Naive thymus-derived CD4-positive, alpha-beta T cell (primary cell): ENCODE results near the gene DYNLT3. TPM values are rescaled to one million over a fixed set of nuclear protein-coding genes. Genes with fewer than 3 reads are reported as not detected.

Experiments used
- ATAC-seq: fragments of 150-1000 bp; cut with Tn5 transposase; 2 replicates; pipeline ENCODE4 v1.10.0; 2021; ENCODE audit warnings: mild to moderate bottlenecking, moderate library complexity
- CTCF ChIA-PET: fragments of 350-600 bp; sonication (Branson Sonifier 250); formaldehyde crosslinking; loops from one replicate; lab custom pipeline; 2021; ENCODE audit warnings: antibody characterized with exemption; lab: Charles Lee
- POLR2A ChIA-PET: fragments of 350-600 bp; sonication (Branson Sonifier 250); formaldehyde crosslinking; loops from one replicate; lab custom pipeline; 2021; ENCODE audit warnings: antibody characterized with exemption, inconsistent platforms; lab: Charles Lee
- DNase-seq, 9 donors: peaks; one replicate each; pipeline versions ENCODE4 v3.0.0 to v3.0.0-alpha.2; 2020 to 2022; ENCODE audit warnings: mixed read lengths in 1 of 9
- H3K27ac ChIP-seq: one replicate; pipeline ENCODE4 v1.7.0; 2013; ENCODE audit warnings: mild to moderate bottlenecking, low read depth, low read length, moderate library complexity
- H3K27me3 ChIP-seq, 2 donors: one replicate each; pipeline ENCODE4 v1.7.0; 2013; ENCODE audit warnings: low read length in 2 of 2, mild to moderate bottlenecking in 2 of 2, moderate library complexity in 2 of 2; ENCODE audit not compliant: control insufficient read depth in 2 of 2, insufficient read depth in 2 of 2
- H3K36me3 ChIP-seq, 3 experiments: 1 replicate in 2 of 3; 2 replicates in 1 of 3; pipeline ENCODE4 v1.7.0; 2013; ENCODE audit warnings: low read length in 3 of 3, mild to moderate bottlenecking in 3 of 3, moderate library complexity in 1 of 3; ENCODE audit not compliant: insufficient read depth in 3 of 3, control insufficient read depth in 2 of 3
- H3K4me1 ChIP-seq, 2 donors: one replicate each; pipeline ENCODE4 v1.7.0; 2013; ENCODE audit warnings: low read length in 2 of 2, mild to moderate bottlenecking in 2 of 2, moderate library complexity in 1 of 2; ENCODE audit not compliant: control insufficient read depth in 2 of 2, insufficient read depth in 2 of 2
- H3K4me3 ChIP-seq: 2 replicates; pipeline ENCODE4 v1.7.0; 2013; ENCODE audit warnings: mild to moderate bottlenecking, low read length
- H3K9me3 ChIP-seq, 3 experiments: 1 replicate in 2 of 3; 2 replicates in 1 of 3; pipeline ENCODE4 v1.7.0; 2013; ENCODE audit warnings: low read length in 3 of 3; ENCODE audit not compliant: control insufficient read depth in 2 of 3
- H3K27ac Mint-ChIP-seq, 9 donors: one replicate each; pipeline ENCODE4 v1.8.0; 2020 to 2022; ENCODE audit warnings: mixed read lengths in 9 of 9, mild to moderate bottlenecking in 8 of 9, moderate library complexity in 5 of 9, inconsistent platforms in 2 of 9
- H3K27me3 Mint-ChIP-seq, 5 donors: one replicate each; pipeline ENCODE4 v1.8.0; 2021 to 2022; ENCODE audit warnings: mixed read lengths in 5 of 5, mild to moderate bottlenecking in 1 of 5
- H3K36me3 Mint-ChIP-seq, 5 donors: one replicate each; pipeline ENCODE4 v1.8.0; 2020 to 2022; ENCODE audit warnings: mixed read lengths in 5 of 5, mild to moderate bottlenecking in 3 of 5, inconsistent platforms in 1 of 5
- H3K4me1 Mint-ChIP-seq, 7 donors: one replicate each; pipeline ENCODE4 v1.8.0; 2020 to 2022; ENCODE audit warnings: mixed read lengths in 7 of 7, mild to moderate bottlenecking in 3 of 7, inconsistent platforms in 1 of 7
- H3K4me3 Mint-ChIP-seq, 10 donors: one replicate each; pipeline ENCODE4 v1.8.0; 2020 to 2022; ENCODE audit warnings: mild to moderate bottlenecking in 10 of 10, mixed read lengths in 10 of 10, moderate library complexity in 6 of 10, inconsistent platforms in 2 of 10
- H3K9me3 Mint-ChIP-seq, 11 donors: one replicate each; pipeline ENCODE4 v1.8.0; 2020 to 2022; ENCODE audit warnings: mixed read lengths in 11 of 11, mild to moderate bottlenecking in 4 of 11, inconsistent platforms in 1 of 11, moderate library complexity in 1 of 11
- intact Hi-C, 2 donors: fragments of 100-400 bp; cut with micrococcal nuclease; formaldehyde crosslinking; loops; one replicate each; pipeline ENCODE4 v1.15.1; 2023
- polyA plus RNA-seq, 2 donors: library from polyadenylated mRNA; unstranded; fragments of 300-500 nt; fragmentation: Illumina TruSeq; gene quantifications; one replicate each; pipeline ENCODE4 v1.2.3, GENCODE V29; 2021
- total RNA-seq, 6 experiments: library from RNA in 5 of 6; stranded (reverse) in 5 of 6; gene quantifications; 1 replicate in 5 of 6; 2 replicates in 1 of 6; pipeline ENCODE4 v1.2.3 and lab custom pipeline; 2021 to 2026

The DYNLT3 gene
- total and polyA plus RNA-seq, 7 experiments from 2014 or later = 13.8 to 42.1 (median 25.8) TPM

- no peaks in the 10 kb centered on the region for H3K27me3 ChIP-seq
- peaks cover 0 to 4% (median 0%) of the 10 kb centered on the region in 5 donors for H3K36me3 Mint-ChIP-seq
- H3K4me3 Mint-ChIP-seq = no peak overlapping the region
- intact Hi-C loops = no loop called here
- H3K27ac Mint-ChIP-seq = no peak overlapping the region
- CTCF ChIA-PET = no interaction called here
- peaks cover 6 to 13% (median 10%) of the 10 kb centered on the region in 5 donors for H3K27me3 Mint-ChIP-seq
- no peak overlapping the region for H3K4me3 ChIP-seq
- POLR2A ChIA-PET = no interaction called here
- DNase-seq (no peak), ATAC-seq (no peak)
- H3K4me1 Mint-ChIP-seq = no peaks in the 10 kb centered on the region
- no peaks in the 10 kb centered on the region for H3K9me3 ChIP-seq
- peaks cover 0 to 5% (median 0%) of the 10 kb centered on the region in 11 donors for H3K9me3 Mint-ChIP-seq
- H3K4me1 ChIP-seq = no peaks in the 10 kb centered on the region
- H3K36me3 ChIP-seq = no peaks in the 10 kb centered on the region
- H3K27ac ChIP-seq = no peak overlapping the region
These were observed 35.8 kb upstream of the DYNLT3 start for GRCh38 chrX:37883196-37883595.

- H3K4me1 Mint-ChIP-seq = no peaks in the 10 kb centered on the region
- no peak for ATAC-seq
- H3K36me3 Mint-ChIP-seq = peaks cover 0 to 4% (median 0%) of the 10 kb centered on the region in 5 donors
- H3K4me3 Mint-ChIP-seq = no peak overlapping the region
- H3K9me3 ChIP-seq = no peaks in the 10 kb centered on the region
- peaks cover 6 to 13% (median 12%) of the 10 kb centered on the region in 5 donors for H3K27me3 Mint-ChIP-seq
- no peak for DNase-seq
- intact Hi-C loops = no loop called here
- H3K36me3 ChIP-seq = no peaks in the 10 kb centered on the region
- no peaks in the 10 kb centered on the region for H3K27me3 ChIP-seq
- CTCF ChIA-PET = no interaction called here
- H3K4me1 ChIP-seq = no peaks in the 10 kb centered on the region
- H3K4me3 ChIP-seq = no peak overlapping the region
- no peak overlapping the region for H3K27ac Mint-ChIP-seq
- POLR2A ChIA-PET = no interaction called here
- H3K27ac ChIP-seq = no peak overlapping the region
- peaks cover 0 to 5% (median 0%) of the 10 kb centered on the region in 11 donors for H3K9me3 Mint-ChIP-seq
These were observed 32.3 kb upstream of the DYNLT3 start for GRCh38 chrX:37879692-37880091.

- H3K36me3 ChIP-seq = no peaks in the 10 kb centered on the region
- H3K27me3 Mint-ChIP-seq = peaks cover 0 to 11% (median 4%) of the 10 kb centered on the region in 5 donors
- H3K27ac Mint-ChIP-seq = no peak overlapping the region
- H3K4me1 Mint-ChIP-seq = no peaks in the 10 kb centered on the region
- no peak overlapping the region for H3K27ac ChIP-seq
- DNase-seq = no peak
- H3K36me3 Mint-ChIP-seq = no peaks in the 10 kb centered on the region
- intact Hi-C loops = no loop called here
- no peaks in the 10 kb centered on the region for H3K4me1 ChIP-seq
- no peaks in the 10 kb centered on the region for H3K9me3 Mint-ChIP-seq
- CTCF ChIA-PET = no interaction called here
- no peak for ATAC-seq
- H3K27me3 ChIP-seq = no peaks in the 10 kb centered on the region
- no peak overlapping the region for H3K4me3 ChIP-seq
- POLR2A ChIA-PET = no interaction called here
- H3K9me3 ChIP-seq = no peaks in the 10 kb centered on the region
- no peak overlapping the region for H3K4me3 Mint-ChIP-seq
These were observed 29.3 kb upstream of the DYNLT3 start for GRCh38 chrX:37876716-37877115.

- H3K27ac ChIP-seq = no peak overlapping the region
- no peak overlapping the region for H3K4me3 ChIP-seq
- intact Hi-C loops = no loop called here
- no peaks in the 10 kb centered on the region for H3K9me3 ChIP-seq
- CTCF ChIA-PET = no interaction called here
- Mint-ChIP-seq H3K9me3 (no peaks in the 10 kb centered on the region), H3K36me3 (no peaks in the 10 kb centered on the region), H3K27ac (no peak overlapping the region), H3K27me3 (peaks cover 0 to 11% (median 4%) of the 10 kb centered on the region in 5 donors), H3K4me3 (no peak overlapping the region), H3K4me1 (no peaks in the 10 kb centered on the region)
- no peaks in the 10 kb centered on the region for H3K36me3 ChIP-seq
- no peak for ATAC-seq
- no peaks in the 10 kb centered on the region for H3K27me3 ChIP-seq
- H3K4me1 ChIP-seq = no peaks in the 10 kb centered on the region
- DNase-seq = no peak
- POLR2A ChIA-PET = no interaction called here
These were observed 28.3 kb upstream of the DYNLT3 start for GRCh38 chrX:37875675-37876074.

- DNase-seq (no peak), ATAC-seq (no peak)
- no peak overlapping the region for H3K27ac Mint-ChIP-seq
- H3K36me3 ChIP-seq = no peaks in the 10 kb centered on the region
- intact Hi-C loops = no loop called here
- ChIA-PET CTCF (no interaction called here), POLR2A (no interaction called here)
- H3K4me1 ChIP-seq = no peaks in the 10 kb centered on the region
- H3K4me1 Mint-ChIP-seq = peaks cover 0 to 5% (median 0%) of the 10 kb centered on the region in 7 donors
- H3K27me3 Mint-ChIP-seq = peaks cover 0 to 8% (median 2%) of the 10 kb centered on the region in 5 donors
- peaks cover 0 to 7% (median 0%) of the 10 kb centered on the region in 11 donors for H3K9me3 Mint-ChIP-seq
- no peaks in the 10 kb centered on the region for H3K27me3 ChIP-seq
- no peaks in the 10 kb centered on the region for H3K9me3 ChIP-seq
- no peak overlapping the region for H3K27ac ChIP-seq
- H3K4me3 ChIP-seq = no peak overlapping the region
- peaks cover 0 to 6% (median 3%) of the 10 kb centered on the region in 5 donors for H3K36me3 Mint-ChIP-seq
- no peak overlapping the region for H3K4me3 Mint-ChIP-seq
These were observed 25.8 kb upstream of the DYNLT3 start for GRCh38 chrX:37873220-37873619.

GRCh38 chrX:37872303-37872655 is 24.9 kb upstream of the DYNLT3 start:
- H3K27ac ChIP-seq = no peak overlapping the region
- Mint-ChIP-seq H3K27me3 (peaks cover 0 to 8% (median 0%) of the 10 kb centered on the region in 5 donors), H3K4me3 (no peak overlapping the region), H3K36me3 (peaks cover 0 to 7% (median 4%) of the 10 kb centered on the region in 5 donors), H3K9me3 (peaks cover 0 to 13% (median under 1%) of the 10 kb centered on the region in 11 donors), H3K4me1 (peaks cover 0 to 14% (median 7%) of the 10 kb centered on the region in 7 donors), H3K27ac (no peak overlapping the region)
- no peaks in the 10 kb centered on the region for H3K36me3 ChIP-seq
- no peaks in the 10 kb centered on the region for H3K4me1 ChIP-seq
- H3K9me3 ChIP-seq = no peaks in the 10 kb centered on the region
- intact Hi-C loops = no loop called here
- ChIA-PET CTCF (no interaction called here), POLR2A (no interaction called here)
- ATAC-seq (no peak), DNase-seq (no peak)
- no peaks in the 10 kb centered on the region for H3K27me3 ChIP-seq
- no peak overlapping the region for H3K4me3 ChIP-seq

- Mint-ChIP-seq H3K4me3 (no peak overlapping the region), H3K36me3 (peaks cover 0 to 11% (median 7%) of the 10 kb centered on the region in 5 donors), H3K27ac (no peak overlapping the region), H3K9me3 (peaks cover 0 to 13% (median 3%) of the 10 kb centered on the region in 11 donors), H3K27me3 (peaks cover 0 to 8% (median 0%) of the 10 kb centered on the region in 5 donors), H3K4me1 (peaks cover 0 to 16% (median 7%) of the 10 kb centered on the region in 7 donors)
- Histone ChIP-seq H3K4me3 (no peak overlapping the region), H3K4me1 (no peaks in the 10 kb centered on the region), H3K27ac (no peak overlapping the region), H3K27me3 (no peaks in the 10 kb centered on the region), H3K36me3 (no peaks in the 10 kb centered on the region), H3K9me3 (no peaks in the 10 kb centered on the region)
- ATAC-seq (peak; percentile 37), DNase-seq (no peak)
- CTCF ChIA-PET = no interaction called here
- POLR2A ChIA-PET = no interaction called here
- intact Hi-C loops = no loop called here
These were observed 24.4 kb upstream of the DYNLT3 start for GRCh38 chrX:37871626-37872302.
